Kidney epithelial cell (primary cell): ENCODE results near the gene ATXN1. TPM values are rescaled to one million over a fixed set of nuclear protein-coding genes. Genes with fewer than 3 reads are reported as not detected.
"Not testable (repeated sequence)": the region's sequence is repeated elsewhere in the genome, so short reads cannot be mapped to it uniquely, and the experiment has no call there.

Experiments used
- DNase-seq: peaks from one replicate; pipeline ENCODE4 v3.0.0-alpha.2; 2010; ENCODE audit warnings: low read depth
- H3K27me3 ChIP-seq: 2 replicates; pipeline ENCODE4 v1.6.0; 2011; ENCODE audit warnings: low read length; ENCODE audit not compliant: control insufficient read depth, insufficient read depth
- H3K36me3 ChIP-seq: 2 replicates; pipeline ENCODE4 v1.5.1; 2011; ENCODE audit warnings: low read length; ENCODE audit not compliant: control insufficient read depth, insufficient read depth
- H3K4me3 ChIP-seq: 2 replicates; pipeline ENCODE4 v1.5.1; 2011; ENCODE audit warnings: low read depth, mild to moderate bottlenecking, control low read depth, low read length
- total RNA-seq: library from RNA; depleted of rRNA; stranded (reverse); fragments of >200 nt; gene quantifications from 2 replicates; pipeline ENCODE4 v1.2.3, GENCODE V29; 2015
- TF ChIP-seq, protein P1 (sequence below): IDR thresholded peaks from 2 replicates; pipeline ENCODE4 v1.5.1; 2011; ENCODE audit warnings: mild to moderate bottlenecking, moderate library complexity, low read length, control low read depth, inconsistent platforms; ENCODE audit not compliant: insufficient read depth, poor library complexity, severe bottlenecking

ATXN1 gene
- total RNA-seq, 1 donor from 2014 or later = 12.5 TPM

DNA sequence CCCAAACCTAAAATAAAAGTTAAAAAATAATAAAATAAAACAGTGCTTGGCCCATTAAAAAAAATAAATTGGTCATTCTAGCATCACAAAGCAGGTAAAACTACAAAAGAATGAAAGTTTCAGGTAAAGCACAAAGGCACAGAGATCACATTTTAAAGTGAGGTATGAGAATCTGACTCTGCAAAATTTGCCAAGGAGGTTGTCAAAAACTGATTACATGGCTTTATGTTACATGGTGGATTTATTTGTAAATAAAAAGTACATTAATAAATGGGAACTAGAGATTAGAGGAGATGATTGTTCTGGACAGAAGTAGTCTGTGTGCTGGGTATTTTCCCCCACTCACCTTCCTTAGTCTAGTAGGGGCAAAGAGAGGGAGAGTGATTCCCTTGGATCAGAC is 24.2 kb upstream of the ATXN1 start:
- TF ChIP-seq, protein P1, sequence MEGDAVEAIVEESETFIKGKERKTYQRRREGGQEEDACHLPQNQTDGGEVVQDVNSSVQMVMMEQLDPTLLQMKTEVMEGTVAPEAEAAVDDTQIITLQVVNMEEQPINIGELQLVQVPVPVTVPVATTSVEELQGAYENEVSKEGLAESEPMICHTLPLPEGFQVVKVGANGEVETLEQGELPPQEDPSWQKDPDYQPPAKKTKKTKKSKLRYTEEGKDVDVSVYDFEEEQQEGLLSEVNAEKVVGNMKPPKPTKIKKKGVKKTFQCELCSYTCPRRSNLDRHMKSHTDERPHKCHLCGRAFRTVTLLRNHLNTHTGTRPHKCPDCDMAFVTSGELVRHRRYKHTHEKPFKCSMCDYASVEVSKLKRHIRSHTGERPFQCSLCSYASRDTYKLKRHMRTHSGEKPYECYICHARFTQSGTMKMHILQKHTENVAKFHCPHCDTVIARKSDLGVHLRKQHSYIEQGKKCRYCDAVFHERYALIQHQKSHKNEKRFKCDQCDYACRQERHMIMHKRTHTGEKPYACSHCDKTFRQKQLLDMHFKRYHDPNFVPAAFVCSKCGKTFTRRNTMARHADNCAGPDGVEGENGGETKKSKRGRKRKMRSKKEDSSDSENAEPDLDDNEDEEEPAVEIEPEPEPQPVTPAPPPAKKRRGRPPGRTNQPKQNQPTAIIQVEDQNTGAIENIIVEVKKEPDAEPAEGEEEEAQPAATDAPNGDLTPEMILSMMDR = no peak
- Histone ChIP-seq H3K36me3 (no peaks in the 10 kb centered on the region), H3K4me3 (no peak overlapping the region), H3K27me3 (no peaks in the 10 kb centered on the region)
- no peak for DNase-seq

DNA sequence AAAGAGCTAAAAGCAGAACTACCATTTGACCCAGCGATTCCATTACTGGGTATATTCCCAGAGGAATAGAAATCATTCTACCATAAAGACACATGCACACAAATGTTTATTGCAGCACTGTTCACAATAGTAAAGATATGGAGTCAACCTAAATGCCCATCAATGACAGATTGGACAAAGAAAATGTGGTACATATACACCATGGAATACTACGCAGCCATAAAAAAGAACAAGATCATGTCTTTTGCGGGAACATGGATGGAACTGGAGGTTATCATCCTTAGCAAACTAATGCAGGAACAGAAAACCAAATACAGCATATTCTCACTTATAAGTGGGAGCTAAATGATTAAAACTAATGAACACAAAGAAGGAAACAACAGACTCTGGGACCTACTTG is 23.7 kb upstream of the ATXN1 start:
- not testable (repeated sequence) for H3K27me3 ChIP-seq, DNase-seq, H3K36me3 ChIP-seq, H3K4me3 ChIP-seq

DNA sequence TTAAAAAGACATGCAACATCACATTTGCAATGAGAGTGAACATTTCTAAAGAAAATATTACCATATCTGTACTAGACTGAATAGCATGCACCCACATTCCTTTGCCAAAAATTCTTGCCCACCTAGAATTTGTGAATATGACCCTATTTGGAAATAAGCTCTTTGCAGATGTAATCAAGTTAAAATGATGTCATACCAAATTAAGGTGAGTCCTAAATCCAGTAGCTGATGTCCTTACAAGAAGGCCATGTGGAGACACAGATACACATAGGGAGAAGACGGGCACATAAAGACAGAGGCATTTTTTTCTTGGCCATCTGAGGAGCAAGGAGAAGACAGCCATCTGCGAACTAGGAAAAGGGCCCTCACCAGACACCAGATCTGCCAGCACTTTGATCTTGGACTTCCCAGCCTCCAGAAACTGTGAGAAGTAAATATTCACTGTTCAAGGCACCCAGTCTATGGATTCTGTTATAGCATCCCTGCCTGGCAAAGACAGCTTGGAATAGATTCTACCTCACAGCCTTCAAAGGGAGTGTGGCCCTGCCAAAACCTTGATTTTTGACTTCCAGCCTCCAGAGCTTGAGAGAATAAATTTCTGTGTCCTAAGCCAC is 22.8 kb upstream of the ATXN1 start:
- Histone ChIP-seq H3K36me3 (no peaks in the 10 kb centered on the region), H3K4me3 (no peak overlapping the region), H3K27me3 (no peaks in the 10 kb centered on the region)
- TF ChIP-seq, protein P1 = no peak
- no peak for DNase-seq

DNA sequence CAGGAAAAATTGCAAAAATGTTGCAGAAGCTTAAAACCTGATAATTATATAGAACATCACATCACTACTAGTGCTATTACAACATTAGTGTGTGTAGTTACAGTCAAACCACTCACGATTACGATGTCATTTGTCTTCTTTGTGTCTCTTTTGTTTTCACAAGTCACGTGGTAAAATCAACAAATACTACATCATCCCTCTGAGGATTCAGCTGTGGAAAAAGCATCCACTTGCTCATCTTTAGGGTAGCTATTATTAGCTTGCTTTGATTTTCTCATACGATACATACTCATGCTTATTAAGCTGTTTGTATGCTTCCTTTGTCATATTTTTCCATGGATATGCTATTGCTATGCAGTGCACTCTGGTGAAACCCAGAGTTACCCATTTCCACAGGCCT is 22.2 kb upstream of the ATXN1 start:
- H3K27me3 ChIP-seq = no peaks in the 10 kb centered on the region
- no peak overlapping the region for H3K4me3 ChIP-seq
- TF ChIP-seq, protein P1 = no peak
- no peak for DNase-seq
- no peaks in the 10 kb centered on the region for H3K36me3 ChIP-seq

DNA sequence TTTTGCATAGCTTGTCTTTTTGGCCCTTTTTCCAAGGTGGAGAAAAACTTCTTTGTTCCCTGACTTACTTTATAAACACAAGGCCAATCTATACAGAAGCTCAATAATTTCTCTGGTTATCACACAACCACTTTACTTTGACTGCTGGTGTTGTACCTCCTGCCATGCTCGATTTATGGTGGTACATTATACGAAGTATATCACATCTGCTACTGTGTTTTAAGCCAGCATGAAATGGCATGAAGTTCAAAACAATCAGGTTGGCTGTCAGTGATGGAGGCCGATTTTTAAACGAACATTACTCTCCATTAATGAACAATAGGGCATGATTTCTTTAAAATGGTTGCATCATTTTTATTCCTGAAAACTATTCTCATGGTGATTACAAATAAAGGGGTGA is 21.0 kb upstream of the ATXN1 start:
- no peak overlapping the region for H3K4me3 ChIP-seq
- H3K36me3 ChIP-seq = no peaks in the 10 kb centered on the region
- TF ChIP-seq, protein P1 = no peak
- no peak for DNase-seq
- H3K27me3 ChIP-seq = no peaks in the 10 kb centered on the region

DNA sequence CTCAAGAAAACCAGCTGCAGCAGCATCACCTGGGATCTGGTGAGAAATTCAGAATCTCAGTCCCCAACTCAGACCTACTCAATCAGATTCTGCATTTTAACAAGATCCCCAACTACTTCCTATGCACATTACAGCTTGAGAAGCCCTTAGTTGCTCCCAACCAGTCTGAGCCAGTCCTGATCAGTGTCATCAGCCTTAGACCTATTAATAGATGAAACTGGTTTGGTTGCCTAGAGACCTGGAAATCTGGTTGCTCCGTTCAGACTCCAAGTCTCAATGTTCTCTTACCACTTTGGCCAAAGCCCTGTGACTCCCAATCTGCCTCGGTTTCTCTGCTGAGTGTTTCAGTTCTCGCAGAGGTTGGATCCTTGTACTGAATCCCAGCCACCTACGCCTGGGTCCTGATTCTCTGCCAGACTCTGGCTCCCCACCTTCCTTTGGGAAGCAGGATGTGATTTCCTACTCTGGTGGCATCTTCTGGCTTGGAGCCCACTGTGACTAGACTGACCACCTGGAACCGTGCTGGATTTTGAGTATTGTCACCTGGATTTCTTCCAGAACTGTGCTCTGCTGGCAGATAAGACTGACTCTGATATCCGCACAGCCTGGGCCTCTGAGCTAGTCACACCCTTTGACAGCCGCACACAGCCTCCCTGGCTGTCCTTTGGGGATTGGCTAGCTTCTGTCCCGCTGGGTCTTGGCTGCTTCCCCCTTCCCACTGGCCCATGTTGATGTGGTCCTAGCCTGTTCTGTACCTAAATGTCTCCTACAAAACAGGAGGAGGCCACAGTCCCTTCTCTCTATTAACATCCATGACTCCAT is 20.3 kb upstream of the ATXN1 start:
- no peaks in the 10 kb centered on the region for H3K27me3 ChIP-seq
- no peak for DNase-seq
- no peak overlapping the region for H3K4me3 ChIP-seq
- TF ChIP-seq, protein P1 = no peak
- no peaks in the 10 kb centered on the region for H3K36me3 ChIP-seq
